GM12878 (cell line): Measurements from ENCODE around the gene CS. TPM values are rescaled to one million over a fixed set of nuclear protein-coding genes. Genes with fewer than 3 reads are reported as not detected.
A peak's percentile ranks its signal among the peaks of the same experiment; 100 is the strongest.

Experiments
- ATAC-seq: fragments of 200-7000 bp; cut with Tn5 transposase; 3 replicates; pipeline ENCODE4 v1.9.1; 2020; ENCODE audit warnings: mild to moderate bottlenecking, moderate library complexity
- BruUV-seq: library from RNA; stranded (reverse); fragments of 400-500 nt; replicated peaks from 2 replicates; lab custom pipeline; 2021; lab: Mats Ljungman, UMichigan
- CTCF ChIA-PET: fragments of 300-600 bp; sonication (Branson Sonifier 250); formaldehyde crosslinking; extraction: SDS; loops from one replicate; lab custom pipeline; 2021; ENCODE audit warnings: inconsistent platforms; lab: Yijun Ruan, JAX
- POLR2A ChIA-PET: fragments of 350-600 bp; formaldehyde crosslinking; extraction: SDS; loops from one replicate; lab custom pipeline; 2021; ENCODE audit warnings: inconsistent platforms; lab: Charles Lee
- RAD21 ChIA-PET: fragments of 300-600 bp; sonication (Branson Sonifier 250); formaldehyde crosslinking; loops from one replicate; lab custom pipeline; 2023; ENCODE audit warnings: antibody characterized with exemption; ENCODE audit not compliant: unreplicated experiment; lab: Charles Lee
- SMC1A ChIA-PET: fragments of 300-600 bp; sonication (Branson Sonifier 250); formaldehyde crosslinking; loops from one replicate; lab custom pipeline; 2023; ENCODE audit not compliant: unreplicated experiment, uncharacterized antibody; lab: Charles Lee
- DNase-seq: peaks from one replicate; pipeline ENCODE4 v3.0.0-alpha.2; 2011; ENCODE audit warnings: low read depth, low spot score
- FAIRE-seq: peaks from 3 replicates; lab custom pipeline; 2011; peaks lifted over from hg19 to GRCh38; lab: Jason Lieb, UNC
- H2AFZ ChIP-seq: 2 replicates; pipeline ENCODE4 v1.6.0; 2011; ENCODE audit warnings: low read depth, low read length, control low read depth; ENCODE audit not compliant: control insufficient read depth
- H3K27ac ChIP-seq: 2 replicates; pipeline ENCODE4 v1.5.1; 2011; ENCODE audit warnings: control low read depth; ENCODE audit not compliant: control insufficient read depth, insufficient read depth
- H3K27me3 ChIP-seq, 2 experiments: replicated peaks in 1 of 2; 2 replicates each; pipeline versions ENCODE4 v1.6.0 to v1.6.1; 2011; ENCODE audit warnings: low read length in 1 of 2; ENCODE audit not compliant: control insufficient read depth in 2 of 2, insufficient read depth in 2 of 2
- H3K36me3 ChIP-seq, 2 experiments: 2 replicates each; pipeline ENCODE4 v1.5.1; 2011; ENCODE audit warnings: low read length in 1 of 2; ENCODE audit not compliant: control insufficient read depth in 2 of 2, insufficient read depth in 2 of 2
- H3K4me1 ChIP-seq: 2 replicates; pipeline ENCODE4 v1.6.1; 2011; ENCODE audit warnings: mild to moderate bottlenecking, low read length, moderate library complexity, mixed read lengths; ENCODE audit not compliant: control insufficient read depth, insufficient read depth
- H3K4me2 ChIP-seq: 2 replicates; pipeline ENCODE4 v1.6.0; 2011; ENCODE audit warnings: control low read depth; ENCODE audit not compliant: control insufficient read depth, insufficient read depth
- H3K4me3 ChIP-seq: fragments of 200-600 bp; sonication (generic); 2 replicates; pipeline ENCODE4 v1.5.1; 2016
- H3K79me2 ChIP-seq: 2 replicates; pipeline ENCODE4 v1.6.0; 2011; ENCODE audit warnings: low read length; ENCODE audit not compliant: control insufficient read depth, insufficient read depth
- H3K9ac ChIP-seq: 2 replicates; pipeline ENCODE4 v1.8.0; 2011; ENCODE audit warnings: low read length, control low read depth, mixed read lengths; ENCODE audit not compliant: control insufficient read depth, insufficient read depth
- H3K9me3 ChIP-seq: replicated peaks from 3 replicates; pipeline ENCODE4 v1.5.1; 2011; ENCODE audit warnings: mild to moderate bottlenecking, low read length; ENCODE audit not compliant: control insufficient read depth, insufficient read depth
- H4K20me1 ChIP-seq: 2 replicates; pipeline ENCODE4 v1.6.0; 2011; ENCODE audit not compliant: control insufficient read depth, insufficient read depth
- ATF7 ChIP-seq: fragments of 450-650 bp; IDR thresholded peaks from 2 replicates; pipeline ENCODE4 v1.6.1; 2016; ENCODE audit warnings: low read depth, mild to moderate bottlenecking
- CREM ChIP-seq: IDR thresholded peaks from 2 replicates; pipeline ENCODE4 v1.6.1; 2014; ENCODE audit warnings: antibody characterized with exemption, low read depth
- DPF2 ChIP-seq: fragments of 450-650 bp; IDR thresholded peaks from 2 replicates; pipeline ENCODE4 v1.6.1; 2017; ENCODE audit warnings: mild to moderate bottlenecking
- FOXM1 ChIP-seq: IDR thresholded peaks from 2 replicates; pipeline ENCODE4 v1.6.1; 2012; ENCODE audit warnings: low read depth, mild to moderate bottlenecking, inconsistent platforms, low read length, moderate library complexity
- GABPA ChIP-seq: IDR thresholded peaks from 2 replicates; pipeline ENCODE4 v1.6.1; 2014; ENCODE audit warnings: antibody characterized with exemption, low read depth, mild to moderate bottlenecking, inconsistent platforms
- HSF1 ChIP-seq: fragments of 150-350 bp; IDR thresholded peaks from 2 replicates; pipeline ENCODE4 v1.6.1; 2014; ENCODE audit warnings: mild to moderate bottlenecking, low read depth, low read length
- IKZF1 ChIP-seq: fragments of 450-650 bp; conservative IDR thresholded peaks from 2 replicates; pipeline ENCODE4 v1.6.1; 2017; ENCODE audit warnings: antibody characterized with exemption, mild to moderate bottlenecking
- IKZF2 ChIP-seq, 2 experiments: fragments of 450-650 bp; IDR thresholded peaks; 2 replicates each; pipeline ENCODE4 v1.6.1; 2017; ENCODE audit warnings: mild to moderate bottlenecking in 2 of 2, moderate library complexity in 2 of 2
- IRF3 ChIP-seq: fragments of 450-650 bp; IDR thresholded peaks from 2 replicates; pipeline ENCODE4 v1.6.1; 2014; ENCODE audit warnings: mild to moderate bottlenecking
- MAX ChIP-seq: IDR thresholded peaks from 2 replicates; pipeline ENCODE4 v1.6.1; 2012; ENCODE audit warnings: low read depth, low read length, improper control_type of control experiment
- NR2C1 ChIP-seq: fragments of 450-650 bp; IDR thresholded peaks from 2 replicates; pipeline ENCODE4 v1.6.1; 2017; ENCODE audit warnings: antibody characterized with exemption, mild to moderate bottlenecking, moderate library complexity
- POLR2A ChIP-seq: IDR thresholded peaks from 2 replicates; pipeline ENCODE4 v1.6.1; 2011; ENCODE audit warnings: low read depth, mild to moderate bottlenecking, low read length
- POLR2AphosphoS2 ChIP-seq: IDR thresholded peaks from 2 replicates; pipeline ENCODE4 v1.6.1; 2011; ENCODE audit warnings: low read depth, mild to moderate bottlenecking, low read length, improper control_type of control experiment, moderate library complexity
- POU2F2 ChIP-seq: IDR thresholded peaks from 3 replicates; pipeline ENCODE4 v1.6.1; 2011; ENCODE audit warnings: low read depth, mild to moderate bottlenecking, low read length, borderline replicate concordance
- RCOR1 ChIP-seq: conservative IDR thresholded peaks from 2 replicates; pipeline ENCODE4 v1.6.1; 2012; ENCODE audit warnings: low read depth, low read length, improper control_type of control experiment
- SMARCA5 ChIP-seq: fragments of 450-650 bp; IDR thresholded peaks from 2 replicates; pipeline ENCODE4 v1.6.1; 2017; ENCODE audit warnings: mild to moderate bottlenecking
- SREBF1 ChIP-seq: IDR thresholded peaks from 2 replicates; pipeline ENCODE4 v1.6.1; 2012; ENCODE audit warnings: mild to moderate bottlenecking, low read length
- WGBS: methylation state at CpG from one replicate; pipeline ENCODE4 v1.1.6; 2016; ENCODE audit warnings: low lambda C conversion rate; ENCODE audit not compliant: insufficient replicate concordance, insufficient coverage; ENCODE audit errors: missing lambda C conversion rate; 5-methylcytosine and 5-hydroxymethylcytosine counted together
- in situ Hi-C: fragments of 300-500 bp; cut with MboI; formaldehyde crosslinking; loops from 9 replicates; pipeline ENCODE4 v1.14.3; 2018; ENCODE audit warnings: mixed read lengths
- intact Hi-C: fragments of 100-400 bp; cut with micrococcal nuclease; formaldehyde crosslinking; loops from one replicate; pipeline ENCODE4 v1.14.2; 2022; ENCODE audit not compliant: unreplicated experiment
- polyA plus RNA-seq, 11 experiments: library from polyadenylated mRNA; depleted of rRNA in 4 of 11; unstranded in 6 of 11; stranded (reverse) in 5 of 11; fragments of >200 nt; fragmentation: Nextera tagmentation in 4 of 11; fragmentation: Illumina TruSeq in 1 of 11; extraction: Ambion mirVana in 4 of 11; extraction: Trizol in 1 of 11; gene quantifications; 1 replicate in 1 of 11; 2 replicates in 10 of 11; pipeline versions ENCODE4 v1.2.1 to v1.2.3, GENCODE V29; 2011 to 2016; ENCODE audit warnings: inconsistent platforms in 2 of 11, missing spikeins in 2 of 11, low read depth in 1 of 11
- total RNA-seq, 4 experiments: library from RNA; depleted of rRNA in 3 of 4; stranded (reverse); fragments of >200 nt in 3 of 4; fragmentation: Illumina TruSeq in 1 of 4; extraction: Trizol in 1 of 4; gene quantifications; 2 replicates each; pipeline versions ENCODE4 v1.2.1 to v1.2.3, GENCODE V29; 2013 to 2021

Gene CS
- total and polyA plus RNA-seq, 10 of the 15 experiments (the other 5 are each of a cell fraction or from before 2014, with no cell fraction given): 64.9 to 276 (median 139) TPM

- TF ChIP-seq SREBF1 (no peak), HSF1 (no peak), CREM (no peak), ATF7 (no peak)
Observed at GRCh38 chr12:56337753-56338251, 37.7 kb upstream of the CS start (continued).

GRCh38 chr12:56336361-56337167 is 36.4 kb upstream of the CS start:
- WGBS: 61% methylated on average over 9 of the region's 9 CpGs
- ATAC-seq (0 out of 3 replicates have a peak, but pooled peaks have one; percentile 2), DNase-seq (peak; percentile 35), FAIRE-seq (peak; percentile 71)
- ChIA-PET POLR2A (interaction anchor here (0.5 to 11.4 kb wide), 15 partner anchors 10 to 1837 kb away, joined by 3 to 140 read pairs (median 4); partner anchors contain the start of genes APOF, CNPY2, PA2G4 and STAT2), CTCF (interaction anchor here (0.6 to 3.6 kb wide), 5 partner anchors 8 to 132 kb away, joined by 3 to 21 read pairs (median 3); partner anchors contain the start of genes APOF, SPRYD4 and STAT2), RAD21 (interaction anchor here (0.7 to 4.6 kb wide), 3 partner anchors 23 to 691 kb away, joined by 3 to 47 read pairs (median 3); partner anchors contain the start of gene STAT2), SMC1A (interaction anchor here (0.9 to 2.7 kb wide), 5 partner anchors 9 to 127 kb away, joined by 4 to 22 read pairs (median 5); partner anchors contain the start of genes STAT2 and TIMELESS)
- BruUV-seq: no TSS peak
- H3K4me1 ChIP-seq: peaks cover 30% of the 10 kb centered on the region
- H4K20me1 ChIP-seq: no peaks in the 10 kb centered on the region
- peaks cover 0 to 4% of the 10 kb centered on the region in 2 experiments; a peak in 2 of 4 replicates for H3K36me3 ChIP-seq
- intact Hi-C loops (no loop called here), in situ Hi-C loops (no loop called here)
- peak overlapping the region; percentile 61; the same call in 1 of the 2 replicates for H3K4me2 ChIP-seq
- peak overlapping the region; percentile 72 for H2AFZ ChIP-seq
- no peak overlapping the region for H3K9ac ChIP-seq
- peak overlapping the region; percentile 72 for H3K27ac ChIP-seq
- no peak overlapping the region for H3K4me3 ChIP-seq
- H3K27me3 ChIP-seq: no peaks in the 10 kb centered on the region
- no peaks in the 10 kb centered on the region for H3K9me3 ChIP-seq
- peaks cover 14% of the 10 kb centered on the region for H3K79me2 ChIP-seq
- TF ChIP-seq POLR2AphosphoS2 (no peak), GABPA (no peak), RCOR1 (no peak), POLR2A (peak; percentile 46), ATF7 (0 out of 2 replicates have a peak, but pooled peaks have one; percentile 31), DPF2 (no peak), IRF3 (no peak), FOXM1 (no peak), POU2F2 (peak; percentile 93; the same call in 2 of the 3 replicates), MAX (no peak), CREM (0 out of 2 replicates have a peak, but pooled peaks have one; percentile 39), IKZF1 (peak; percentile 76), NR2C1 (peak; percentile 15; the same call in 1 of the 2 replicates), SMARCA5 (no peak), IKZF2 (IDR thresholded peaks at IDR 0.05) (peak; percentile 70 to 74; a peak in 3 of 4 replicates)
